Right renal pelvis (tissue), 4 donors: ENCODE measurements around the gene ATP13A5. TPM values are rescaled to one million over a fixed set of nuclear protein-coding genes. Genes with fewer than 3 reads are reported as not detected.

Source experiments
- polyA plus RNA-seq, 4 donors: library from polyadenylated mRNA; unstranded; fragments of 120-200 nt; gene quantifications; one replicate each; pipeline ENCODE4 v1.2.1, GENCODE V29; 2013; ENCODE audit not compliant: insufficient read length in 4 of 4

The ATP13A5 gene
- polyA plus RNA-seq, 4 donors: 0.08 to 0.20 TPM; not detected in 2

Other genes starting within 250 kb of the ATP13A5 start
- 1 to 10 TPM; 2.6 to 3.7 (median 3.3) TPM for gene PLAAT1, start 137.5 kb downstream of the ATP13A5 start, polyA plus RNA-seq
- gene ATP13A4, start 176.1 kb upstream of the ATP13A5 start, polyA plus RNA-seq: 1 to 10 TPM; 1.0 to 1.7 (median 1.3) TPM
- 10 to 100 TPM; 61.8 to 85.0 (median 70.8) TPM for gene OPA1, start 214.5 kb upstream of the ATP13A5 start, polyA plus RNA-seq